Left ventricle myocardium inferior (tissue), 1 donor: Measurements from ENCODE around the gene ZNF782. TPM values are rescaled to one million over a fixed set of nuclear protein-coding genes. Genes with fewer than 3 reads are reported as not detected.

ENCODE experiments used
- DNase-seq: peaks from one replicate; pipeline ENCODE4 v3.0.0-alpha.2; 2020
- H3K27ac ChIP-seq: fragments of 200-600 bp; replicated peaks from 2 replicates; pipeline ENCODE4 v1.8.0; 2021
- H3K27me3 ChIP-seq: fragments of 200-600 bp; 2 replicates; pipeline ENCODE4 v1.8.0; 2021; ENCODE audit warnings: low read depth
- H3K36me3 ChIP-seq: fragments of 200-600 bp; 2 replicates; pipeline ENCODE4 v1.8.0; 2021
- H3K4me1 ChIP-seq: fragments of 200-600 bp; 2 replicates; pipeline ENCODE4 v1.8.0; 2021
- H3K4me3 ChIP-seq: fragments of 200-600 bp; 2 replicates; pipeline ENCODE4 v1.8.0; 2021; ENCODE audit warnings: mild to moderate bottlenecking, moderate library complexity
- H3K9me3 ChIP-seq: fragments of 200-600 bp; replicated peaks from 2 replicates; pipeline ENCODE4 v1.8.0; 2021
- CTCF ChIP-seq: fragments of 200-600 bp; IDR thresholded peaks from 2 replicates; pipeline ENCODE4 v1.8.0; 2021; ENCODE audit warnings: antibody characterized with exemption, mild to moderate bottlenecking, borderline replicate concordance
- intact Hi-C: fragments of 100-400 bp; cut with micrococcal nuclease; formaldehyde crosslinking; loops from one replicate; pipeline ENCODE4 v1.11.0; 2022
- total RNA-seq: library from RNA; stranded (reverse); fragmentation: NEBNext Ultra II Directional; extraction: Animal tissue kit (Norgen Biotek cat#: 25700); gene quantifications from one replicate; pipeline ENCODE4 v1.2.1, GENCODE V29; 2021
- donor health status: DM: no; HTN: yes; CAD: no; lungs with severe emphysema.

Gene ZNF782
- total RNA-seq, 1 donor from 2014 or later = 3.7 TPM

GRCh38 chr9:96858018-96858573 lies 3.8 kb upstream of the ZNF782 start:
- H3K4me3 ChIP-seq = no peak overlapping the region
- no peak for TF ChIP-seq CTCF
- DNase-seq = no peak
- no peaks in the 10 kb centered on the region for H3K27me3 ChIP-seq
- H3K36me3 ChIP-seq = no peaks in the 10 kb centered on the region
- peaks cover 20% of the 10 kb centered on the region for H3K4me1 ChIP-seq
- intact Hi-C loops = loop anchor here (5.0 kb wide), 2 partner anchors 249 to 539 kb away; no protein-coding TSS in a partner anchor
- no peaks in the 10 kb centered on the region for H3K9me3 ChIP-seq
- H3K27ac ChIP-seq = no peak overlapping the region

GRCh38 chr9:96856363-96857286 lies 2.3 kb upstream of the ZNF782 start:
- intact Hi-C loops = loop anchor here (5.0 kb wide), 2 partner anchors 251 to 541 kb away; no protein-coding TSS in a partner anchor
- no peaks in the 10 kb centered on the region for H3K36me3 ChIP-seq
- peak; percentile 96 for TF ChIP-seq CTCF
- peak; percentile 27 for DNase-seq
- no peaks in the 10 kb centered on the region for H3K27me3 ChIP-seq
- H3K4me3 ChIP-seq = no peak overlapping the region
- H3K9me3 ChIP-seq = no peaks in the 10 kb centered on the region
- H3K27ac ChIP-seq = no peak overlapping the region
- H3K4me1 ChIP-seq = peaks cover 35% of the 10 kb centered on the region

GRCh38 chr9:96854651-96855273 lies 448 bp upstream of the ZNF782 start:
- intact Hi-C loops = loop anchor here (5.0 kb wide), 2 partner anchors 253 to 543 kb away; no protein-coding TSS in a partner anchor
- no peak for DNase-seq

GRCh38 chr9:96852676-96853075 lies 1.6 kb downstream of the ZNF782 start:
- no peaks in the 10 kb centered on the region for H3K36me3 ChIP-seq
- no peak overlapping the region for H3K27ac ChIP-seq
- peaks cover 11% of the 10 kb centered on the region for H3K9me3 ChIP-seq
- peak overlapping the region; percentile 89 for H3K4me3 ChIP-seq
- intact Hi-C loops = no loop called here
- no peak for TF ChIP-seq CTCF
- H3K27me3 ChIP-seq = no peaks in the 10 kb centered on the region
- H3K4me1 ChIP-seq = peaks cover 39% of the 10 kb centered on the region
- no peak for DNase-seq

More at GRCh38 chr9:96854651-96855273, 448 bp upstream of the ZNF782 start:
- no peak for TF ChIP-seq CTCF
- H3K9me3 ChIP-seq = no peaks in the 10 kb centered on the region
- H3K27me3 ChIP-seq = no peaks in the 10 kb centered on the region
- H3K4me1 ChIP-seq = peaks cover 39% of the 10 kb centered on the region
- H3K4me3 ChIP-seq = peak overlapping the region; percentile 89
- H3K36me3 ChIP-seq = no peaks in the 10 kb centered on the region
- H3K27ac ChIP-seq = peak overlapping the region; percentile 87

GRCh38 chr9:96844040-96844439 lies 10.3 kb downstream of the ZNF782 start:
- no peak for TF ChIP-seq CTCF
- Histone ChIP-seq H3K4me1 (peaks cover 5% of the 10 kb centered on the region), H3K27me3 (no peaks in the 10 kb centered on the region), H3K4me3 (no peak overlapping the region), H3K9me3 (peaks cover 21% of the 10 kb centered on the region), H3K36me3 (peaks cover 48% of the 10 kb centered on the region), H3K27ac (no peak overlapping the region)
- DNase-seq = no peak
- intact Hi-C loops = no loop called here
